NCI-H1105 treated with DMSO at 0.1 percent for 48 hours (cell line): ENCODE results near the gene SEMA6A.

Source experiments
- DNase-seq: peaks from one replicate; lab custom pipeline; 2025; lab: John Stamatoyannopoulos, UW

SEMA6A gene

DNA sequence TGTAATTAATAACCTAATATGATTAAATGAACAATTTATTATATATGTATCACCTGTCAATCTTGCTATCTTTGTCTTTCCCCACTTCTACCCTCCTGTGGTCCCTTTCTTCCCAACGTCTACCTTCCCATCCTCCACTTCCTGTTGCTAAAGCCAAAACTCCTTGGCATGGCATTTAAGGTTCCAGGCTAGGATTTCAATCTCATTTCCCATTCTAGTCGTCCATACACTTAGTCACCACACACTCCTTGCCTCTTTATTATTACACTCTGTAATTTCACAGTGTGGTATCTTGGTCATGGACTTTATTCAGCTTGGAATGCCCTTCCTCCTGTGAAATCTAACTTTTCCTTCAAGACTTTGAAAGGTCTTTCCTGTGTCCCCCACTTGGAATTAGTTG is 115.3 kb downstream of the SEMA6A start:
- DNase-seq = no peak

DNA sequence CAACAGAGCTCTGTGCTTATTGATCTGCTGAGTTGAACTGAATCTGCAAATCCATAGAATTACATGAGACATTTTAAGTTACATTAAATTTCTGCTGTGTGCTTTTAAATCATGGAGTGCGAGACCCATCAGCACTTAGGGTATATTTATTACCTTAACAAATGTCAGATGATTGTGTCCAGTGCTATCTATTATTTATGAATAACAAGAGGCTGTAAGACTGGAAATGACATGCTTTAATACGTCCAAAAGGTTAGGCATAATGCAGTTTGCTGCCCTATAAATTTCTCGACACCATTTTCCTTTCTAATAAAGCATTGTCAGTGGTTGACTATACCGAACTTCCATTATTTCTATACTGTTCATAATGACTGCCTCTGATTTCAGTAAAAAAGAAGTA is 117.6 kb downstream of the SEMA6A start:
- no peak for DNase-seq

DNA sequence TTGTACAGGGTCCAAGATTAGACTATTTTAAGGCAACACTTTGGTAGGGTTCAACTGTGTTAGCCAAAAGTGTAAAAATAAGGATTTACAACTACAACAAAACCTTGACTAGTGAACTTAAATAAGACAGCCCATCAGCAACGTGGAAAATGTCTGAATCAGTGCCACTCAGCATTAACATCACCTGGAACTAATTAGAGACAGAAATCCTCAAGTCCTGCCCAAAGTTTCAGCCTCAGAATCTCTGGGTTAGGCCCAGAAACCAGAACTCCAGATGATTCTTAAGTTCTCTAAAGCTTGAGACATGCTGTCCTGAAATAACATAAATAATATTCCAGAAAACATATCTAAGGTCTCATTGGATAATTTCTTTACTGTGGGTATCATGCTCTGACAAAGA is 118.6 kb downstream of the SEMA6A start:
- no peak for DNase-seq

DNA sequence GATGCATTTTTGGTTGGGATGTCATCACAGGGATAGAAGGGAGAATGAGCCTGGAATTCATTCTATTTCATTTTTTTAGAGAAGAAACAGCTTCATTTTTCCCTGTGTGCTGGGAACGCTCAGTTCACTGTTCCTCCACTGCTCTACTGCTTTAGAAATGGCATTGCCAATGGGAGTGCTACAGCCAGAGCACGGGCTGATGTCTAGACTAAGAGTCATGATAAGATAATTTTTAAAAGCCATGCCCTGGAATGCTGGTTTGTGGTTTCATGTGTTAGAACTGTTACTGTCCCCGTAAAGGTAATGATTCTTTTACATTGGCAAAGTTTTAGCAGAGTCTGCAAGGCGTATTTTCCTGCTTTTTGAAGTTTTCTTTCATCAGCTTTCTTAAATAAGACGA is 119.6 kb downstream of the SEMA6A start:
- DNase-seq = no peak

DNA sequence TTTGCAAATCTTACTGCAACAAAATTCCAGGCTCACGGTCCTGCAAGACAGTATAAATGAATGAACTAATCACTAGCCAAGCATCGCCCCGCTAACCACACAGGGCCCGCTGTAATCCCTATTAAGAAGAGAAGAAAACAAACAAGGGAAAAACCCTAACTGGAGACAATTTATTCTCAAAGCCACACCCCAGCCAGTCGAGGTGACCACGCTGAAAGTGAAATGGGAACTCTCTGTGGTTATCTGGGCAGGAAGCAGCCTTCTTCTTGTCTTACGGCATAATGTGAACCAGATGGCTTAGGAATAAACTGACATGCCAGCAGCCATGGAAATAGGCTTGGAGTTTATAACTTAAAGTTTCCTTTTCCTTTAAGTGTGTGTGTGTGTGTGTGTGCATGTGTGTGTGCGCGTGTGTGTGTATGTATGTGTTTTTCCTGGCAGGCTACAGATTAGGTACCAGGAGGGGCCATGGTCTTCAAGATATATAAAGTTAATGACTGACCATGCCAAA is 120.2 kb downstream of the SEMA6A start:
- no peak for DNase-seq

DNA sequence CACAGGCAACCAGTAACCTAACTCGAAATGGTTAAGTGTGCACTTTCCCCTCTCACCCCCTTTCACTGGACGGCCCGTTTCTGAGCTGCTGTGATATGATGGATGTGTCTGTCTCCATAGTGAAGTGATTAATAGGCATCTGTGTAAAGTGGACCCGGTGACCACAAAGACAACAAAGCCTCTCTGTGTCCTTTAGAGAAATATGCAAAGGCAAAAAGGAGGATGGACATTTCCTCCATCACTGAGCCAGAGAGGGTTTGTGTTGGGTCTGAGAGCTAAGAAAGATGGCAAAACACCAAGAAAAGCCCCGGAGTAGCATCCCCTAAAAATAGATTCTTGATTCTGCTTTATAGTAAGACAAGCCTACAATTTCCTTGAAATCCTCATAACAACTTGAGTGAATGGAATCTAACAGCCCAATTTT is 120.6 kb downstream of the SEMA6A start:
- DNase-seq = no peak

DNA sequence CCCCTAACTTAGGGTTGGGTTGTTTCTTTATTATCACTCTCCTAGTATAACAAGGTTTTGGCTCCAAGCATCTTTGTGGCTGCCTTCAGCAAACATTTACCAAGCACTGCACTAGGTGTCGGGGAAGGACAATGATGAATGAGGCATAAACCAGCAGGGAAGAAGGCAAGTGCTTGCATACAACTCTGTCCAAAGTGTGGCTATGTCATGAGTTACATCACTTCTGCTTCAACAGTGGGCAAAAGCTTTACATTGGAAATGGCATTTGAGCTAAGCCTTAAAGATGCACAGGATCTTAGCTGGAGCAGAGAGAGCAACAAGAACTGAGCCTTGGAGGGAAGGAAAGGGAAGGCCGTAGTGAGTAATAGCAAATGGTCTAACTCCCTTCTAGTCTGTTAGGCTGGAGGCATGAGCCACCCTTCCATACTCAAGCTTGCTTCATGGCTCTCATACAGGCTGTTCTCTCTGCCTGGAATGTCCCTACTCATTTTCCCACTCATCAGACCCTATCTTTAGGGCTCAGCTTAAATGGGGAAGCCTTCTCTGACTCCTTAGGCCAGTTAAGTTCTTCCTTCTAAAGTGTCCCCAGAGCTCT is 121.8 kb downstream of the SEMA6A start:
- no peak for DNase-seq

DNA sequence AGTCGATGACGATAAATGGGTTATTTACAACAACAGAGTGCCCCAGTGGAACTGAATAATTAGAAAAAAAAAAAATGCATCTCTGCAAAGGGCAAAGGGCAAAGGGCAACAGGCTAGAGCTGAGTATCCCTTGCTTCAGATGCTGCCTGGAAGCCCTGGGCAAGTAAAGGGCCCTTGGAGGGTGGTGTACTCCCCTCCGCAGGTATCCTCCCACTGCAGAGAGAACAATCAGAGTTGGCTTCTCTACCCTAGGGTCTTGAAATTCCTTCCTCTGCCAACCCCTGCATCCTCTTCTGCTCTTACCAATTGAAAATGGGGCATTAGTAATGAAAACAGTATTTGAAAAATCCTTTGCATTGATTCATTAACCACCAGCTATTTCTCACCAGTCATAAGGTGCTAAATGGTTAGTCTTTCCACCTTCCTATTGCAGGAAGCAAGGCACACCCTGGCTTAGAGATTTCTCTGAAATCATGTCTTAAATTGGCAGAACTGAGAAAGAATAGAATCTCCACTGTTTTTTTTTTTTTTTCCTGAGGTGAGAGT is 122.6 kb downstream of the SEMA6A start:
- DNase-seq = no peak

DNA sequence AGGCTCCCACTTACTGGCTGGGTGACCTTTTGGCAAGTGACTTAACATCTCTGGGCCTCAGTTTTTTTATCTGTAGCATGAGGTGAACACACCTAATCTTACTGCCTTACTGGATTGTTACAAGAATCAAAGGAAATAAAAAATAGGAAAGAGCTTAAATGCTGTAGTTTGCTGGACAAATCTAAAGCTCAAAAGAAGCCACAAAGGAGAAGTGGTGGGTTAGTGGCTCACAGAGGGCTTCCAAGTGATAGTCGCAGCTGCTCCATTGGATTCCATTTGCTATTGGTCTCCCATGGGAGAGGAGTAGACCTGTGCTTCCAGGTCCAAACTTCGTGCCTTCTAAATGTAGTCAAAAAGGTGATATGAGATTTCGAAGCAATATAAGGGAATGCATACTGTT is 123.6 kb downstream of the SEMA6A start:
- no peak for DNase-seq

DNA sequence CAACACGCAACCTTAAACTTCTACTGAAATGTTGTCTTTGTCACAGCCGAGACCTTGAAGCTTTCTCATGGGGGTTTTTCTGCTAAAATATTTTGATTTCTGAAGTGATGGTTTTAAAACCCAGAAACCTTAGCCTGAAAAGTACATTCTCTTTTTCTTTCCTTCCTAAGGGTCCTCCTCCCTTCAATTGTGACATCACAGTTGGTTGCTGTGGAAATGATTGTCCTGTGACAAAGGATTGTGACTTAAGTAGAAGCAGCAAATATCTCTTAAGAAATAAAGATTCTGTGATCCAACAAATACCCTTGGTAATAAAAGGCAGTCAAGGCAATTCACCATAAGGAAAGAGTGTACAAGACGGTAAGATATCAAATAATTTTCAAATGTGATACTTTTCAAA is 125.2 kb downstream of the SEMA6A start:
- no peak for DNase-seq

DNA sequence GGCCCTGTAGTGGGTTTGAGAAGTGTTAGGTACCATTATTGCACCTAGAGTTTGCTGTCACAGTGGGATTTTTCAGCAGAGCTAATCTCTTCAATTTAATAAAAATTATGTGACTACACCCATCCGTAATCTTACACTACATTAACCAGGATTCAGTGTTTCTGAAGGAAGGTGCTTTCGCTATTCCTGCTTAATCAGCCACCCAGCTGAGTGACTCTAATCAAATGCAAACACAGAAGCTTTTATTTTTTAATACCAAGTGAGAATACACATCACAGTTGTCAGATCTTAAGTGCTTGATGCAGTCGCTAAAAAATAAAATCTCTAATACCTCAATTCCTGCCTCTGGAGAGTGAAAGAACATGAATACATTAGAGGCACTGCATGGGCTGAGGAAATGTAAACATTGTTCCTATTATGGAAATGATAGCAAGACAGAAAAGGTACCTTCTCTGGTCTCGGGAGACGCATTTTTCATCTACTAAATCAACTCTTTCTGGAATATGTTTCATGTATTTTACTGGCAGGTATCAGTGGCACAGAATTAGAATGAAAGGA is 125.7 kb downstream of the SEMA6A start:
- peak; percentile 11 for DNase-seq

DNA sequence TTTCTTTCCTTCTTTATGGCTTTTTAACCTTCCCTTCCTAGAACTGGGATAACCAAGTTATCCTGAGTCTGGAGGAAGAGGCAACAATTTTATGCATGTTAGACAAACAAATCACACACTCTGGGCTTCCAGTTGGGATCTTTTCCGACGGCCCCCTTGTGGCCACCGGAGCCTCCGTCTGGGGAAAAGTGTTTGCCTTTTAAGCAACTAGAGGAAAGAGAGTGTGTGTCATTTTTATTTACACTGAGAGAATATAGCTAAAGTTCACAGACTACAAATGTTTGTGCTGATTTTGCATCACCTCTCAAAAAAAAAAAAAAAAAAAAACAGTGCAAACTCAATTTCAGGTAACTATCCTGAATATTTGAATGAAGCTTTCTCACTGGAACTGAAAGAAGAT is 126.2 kb downstream of the SEMA6A start:
- DNase-seq = no peak

DNA sequence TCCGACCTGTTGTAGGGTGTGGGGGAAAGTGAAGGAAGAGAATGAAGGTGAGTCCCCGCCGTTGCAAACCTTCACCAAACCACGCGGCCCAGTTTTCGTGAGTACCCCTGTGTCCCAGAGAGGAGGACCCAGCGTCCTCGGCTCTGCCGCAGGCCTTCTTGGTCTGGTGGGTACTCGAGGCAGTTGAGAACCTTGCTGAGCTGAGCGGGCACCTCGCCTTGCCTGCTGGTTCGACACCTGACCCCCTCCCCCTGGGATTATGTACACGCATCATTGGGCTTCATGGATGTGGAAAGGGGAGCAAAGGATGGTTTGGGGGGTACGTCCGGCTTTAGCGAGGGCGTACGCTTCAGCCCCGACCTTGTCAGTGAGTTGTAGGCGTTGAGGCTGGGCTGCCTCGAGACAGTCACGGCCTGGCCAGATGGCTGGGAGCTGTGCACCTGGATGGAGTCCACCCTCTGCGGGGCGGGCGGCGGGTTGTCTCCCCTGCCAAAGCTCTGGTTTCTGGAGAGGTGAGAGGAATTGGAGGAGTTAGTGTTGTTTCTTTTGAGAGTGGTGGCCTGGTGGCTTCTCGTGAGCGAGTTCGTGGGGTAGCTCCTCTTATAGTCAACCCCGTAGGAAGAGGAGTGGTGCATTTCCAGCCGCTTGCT is 128.1 kb downstream of the SEMA6A start:
- DNase-seq = no peak

DNA sequence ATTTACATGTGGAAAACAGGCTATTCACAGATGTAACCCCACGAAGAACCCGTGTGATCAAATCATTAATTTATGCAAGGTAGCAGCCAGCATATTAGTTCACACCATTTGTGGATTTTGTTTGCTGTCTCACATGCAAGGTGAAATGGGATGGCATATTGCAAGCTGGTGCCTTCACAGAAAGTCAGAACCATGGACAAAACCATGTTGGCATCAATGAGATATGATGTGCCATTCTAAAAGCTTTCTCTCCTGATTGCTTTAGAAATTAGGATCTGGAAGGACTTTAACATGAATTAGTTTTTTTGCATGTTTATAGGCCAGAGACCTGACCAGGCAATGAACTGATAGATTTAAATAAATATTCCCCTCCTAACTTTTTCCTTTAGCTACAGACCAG is 129.3 kb downstream of the SEMA6A start:
- DNase-seq = no peak

DNA sequence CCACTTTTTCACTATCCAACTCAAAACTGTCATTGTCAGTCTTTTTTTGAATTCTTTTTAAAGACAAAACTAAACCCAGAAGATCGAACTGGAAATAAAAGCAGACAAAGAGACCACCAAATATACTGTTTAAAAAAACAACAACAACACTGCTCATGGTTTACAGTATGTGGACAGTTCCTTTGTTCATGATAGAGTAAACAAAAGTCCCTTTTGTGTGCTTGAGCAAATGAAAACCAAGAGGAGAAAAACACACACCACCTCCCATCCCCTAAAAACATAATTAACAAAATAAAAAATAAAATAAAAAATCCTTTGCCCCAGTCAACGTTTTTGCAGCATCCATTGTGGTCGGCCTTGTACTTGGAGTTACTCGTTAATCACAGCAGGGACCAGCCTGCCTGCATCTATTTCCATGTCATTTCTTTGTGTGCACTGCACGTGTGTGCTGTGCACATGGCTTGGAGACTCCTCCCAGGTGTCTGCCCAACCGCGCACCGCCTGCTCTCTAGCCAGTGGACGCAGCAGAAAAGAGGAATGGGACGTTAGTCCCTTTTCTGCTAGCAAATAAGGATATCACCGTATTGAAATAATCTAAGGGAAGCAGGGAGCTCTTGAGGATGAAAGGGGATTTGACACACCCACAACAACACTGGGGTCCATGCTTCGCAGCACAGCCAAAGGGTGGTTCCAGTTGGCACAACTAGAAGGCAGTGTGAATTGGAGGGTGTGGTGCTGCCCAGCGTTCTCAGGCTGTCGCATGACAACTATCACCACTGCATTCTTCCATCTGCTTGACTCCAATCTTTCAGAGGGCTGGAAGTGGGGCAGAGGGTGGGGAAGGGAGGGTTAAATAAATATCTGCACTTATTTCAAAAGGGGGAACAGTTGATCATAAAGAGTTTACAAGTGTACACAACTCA is 130.0 kb downstream of the SEMA6A start:
- DNase-seq = no peak

DNA sequence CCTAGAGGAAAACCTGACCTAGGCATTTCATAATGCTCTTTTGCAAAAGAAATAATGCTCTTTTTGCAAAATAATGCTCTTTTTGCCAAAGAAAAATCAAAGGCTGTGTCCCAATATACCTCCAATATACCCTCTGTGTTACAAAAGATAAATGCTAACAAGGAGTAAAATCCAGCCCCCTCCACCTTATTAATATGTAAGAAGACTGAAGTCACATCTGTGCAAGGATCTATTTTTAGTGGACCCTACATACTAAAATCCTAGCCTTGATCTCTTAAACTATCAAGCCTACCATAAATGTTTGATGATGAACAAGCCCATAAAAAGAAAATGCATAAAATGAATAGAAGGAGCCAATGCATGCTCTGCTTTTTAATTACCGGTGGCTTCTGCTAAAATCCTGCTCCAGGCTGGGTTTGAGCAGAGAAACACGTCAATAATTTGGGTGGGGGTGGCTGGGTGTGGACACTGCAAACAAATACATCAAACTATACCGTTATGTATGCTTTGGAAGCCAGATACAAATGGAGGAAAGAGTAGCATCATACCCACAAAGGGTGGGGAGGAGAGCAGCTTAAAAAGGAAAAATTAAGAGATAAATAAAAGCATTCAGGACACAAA is 131.6 kb downstream of the SEMA6A start:
- no peak for DNase-seq

DNA sequence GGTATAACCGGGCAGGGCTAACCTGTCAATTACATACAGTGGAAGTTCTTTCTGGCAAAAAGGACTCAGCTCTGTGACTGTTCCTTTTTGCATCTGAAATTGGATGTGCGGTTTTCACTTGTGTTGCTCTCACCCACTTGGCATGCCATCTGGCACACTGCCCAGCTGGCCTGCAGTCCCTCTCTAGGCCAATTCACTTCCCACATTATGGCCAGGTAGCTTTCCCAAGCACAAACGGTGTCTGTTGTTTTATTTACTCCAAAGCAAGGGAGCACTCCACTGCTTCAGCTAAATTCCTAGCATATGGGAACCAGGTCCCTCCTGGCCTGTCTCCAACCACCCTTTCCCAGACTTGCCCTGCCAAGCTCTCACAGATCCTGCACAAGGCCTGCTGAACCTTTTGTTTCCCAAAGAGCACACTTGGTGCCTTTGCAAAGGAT is 132.5 kb downstream of the SEMA6A start:
- peak; percentile 89 for DNase-seq

DNA sequence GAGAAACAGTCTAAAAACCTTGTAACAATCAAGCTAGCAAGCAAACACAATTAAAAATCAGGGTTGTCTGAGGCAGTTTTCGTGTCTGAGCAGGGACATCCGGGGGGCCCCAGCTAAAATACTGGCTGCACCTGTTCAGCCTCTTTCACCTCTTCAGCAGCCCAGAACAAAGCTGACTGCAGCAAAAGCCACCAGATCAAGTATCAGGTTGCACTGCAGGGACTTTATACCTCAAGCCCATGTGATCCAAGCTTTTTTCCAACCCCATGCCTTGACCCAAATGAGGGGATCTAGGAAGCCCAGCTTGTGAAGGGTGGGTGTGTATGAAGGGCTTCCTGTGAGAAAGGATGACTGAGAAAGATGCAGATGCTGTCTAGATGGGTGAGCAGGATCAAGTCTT is 133.4 kb downstream of the SEMA6A start:
- DNase-seq = peak; percentile 59

DNA sequence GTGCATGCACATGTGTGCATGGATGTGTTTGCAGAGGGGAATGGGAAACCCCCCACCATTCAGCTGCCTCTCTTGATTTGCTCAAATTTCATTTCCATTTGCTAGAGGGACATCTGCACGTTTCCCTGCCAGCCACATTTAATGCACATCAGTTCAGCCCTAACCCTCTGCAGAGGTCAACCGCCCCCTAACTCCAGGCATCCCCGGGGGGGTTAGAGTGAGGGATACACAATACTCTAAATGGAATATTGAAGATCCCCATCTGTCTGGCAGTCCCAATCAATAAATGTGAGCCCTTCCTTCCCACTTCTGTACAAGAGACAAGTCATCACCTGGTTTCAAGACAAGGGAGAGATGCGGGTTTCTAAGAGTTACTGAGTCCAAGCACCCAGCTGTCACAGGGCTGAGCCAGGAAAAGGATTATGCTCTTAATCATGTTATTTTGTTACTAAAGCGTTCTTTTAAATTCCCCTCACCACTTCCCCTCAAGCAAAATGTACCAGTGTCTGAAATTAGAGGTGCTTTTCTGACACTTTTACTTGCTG is 134.1 kb downstream of the SEMA6A start:
- no peak for DNase-seq

DNA sequence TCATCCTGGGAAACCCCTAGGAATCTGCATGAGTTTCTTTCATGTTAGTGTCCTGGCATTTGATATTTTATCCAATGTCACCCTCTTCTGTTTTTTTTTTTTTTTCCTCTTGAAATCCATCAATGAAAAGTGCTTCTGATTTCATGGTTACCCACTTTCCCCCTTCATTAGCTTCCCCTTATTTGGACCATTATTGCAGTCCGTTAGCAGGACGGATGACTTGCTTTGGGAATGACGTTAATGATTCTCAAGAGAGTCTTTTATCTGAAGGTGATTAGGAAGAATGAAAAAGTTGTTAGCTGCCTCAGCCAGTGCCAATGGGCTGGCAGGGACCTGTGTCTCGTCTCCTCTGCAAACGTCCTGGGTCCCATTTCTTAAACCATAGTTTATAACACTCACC is 134.7 kb downstream of the SEMA6A start:
- no peak for DNase-seq

DNA sequence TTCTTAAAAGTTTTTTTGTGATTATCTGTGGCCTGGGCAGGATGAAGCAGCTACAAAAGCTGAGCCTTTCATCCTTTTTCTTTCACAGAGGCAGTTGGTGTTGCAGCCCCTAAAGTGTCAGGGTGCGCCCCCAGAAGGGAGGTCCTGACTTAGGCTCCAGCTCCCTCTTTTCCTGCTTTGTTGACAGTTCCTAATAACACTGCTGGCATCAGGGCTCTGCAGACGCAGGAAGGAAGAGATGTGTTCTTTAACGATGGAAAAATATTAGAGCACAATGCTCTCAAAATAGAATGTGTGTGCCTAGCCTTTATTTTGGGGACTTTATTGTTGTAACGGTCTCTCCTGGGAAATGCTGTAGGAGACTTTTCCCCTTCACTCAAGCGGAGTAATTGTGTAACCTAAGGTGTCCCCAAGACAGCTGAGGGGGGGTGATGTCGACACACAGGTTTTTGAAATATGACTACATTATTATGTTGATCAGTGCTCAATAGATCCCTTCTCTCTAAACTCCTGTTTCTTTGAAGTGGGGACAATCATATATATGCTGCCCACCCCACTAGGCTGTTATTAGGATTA is 135.6 kb downstream of the SEMA6A start:
- no peak for DNase-seq
